MM.1S (cell line): Measurements from ENCODE around the gene HOXB7.

Source experiments
- DNase-seq: peaks from one replicate; pipeline ENCODE4 v3.0.0-alpha.2; 2015
- H2AFZ ChIP-seq: fragments of 300-600 bp; sonication (generic); 2 replicates; pipeline ENCODE4 v1.6.0; 2016; ENCODE audit warnings: antibody characterized with exemption, low read length
- H3F3A ChIP-seq: fragments of 300-600 bp; sonication (generic); 2 replicates; pipeline ENCODE4 v1.6.1; 2016; ENCODE audit warnings: mild to moderate bottlenecking, antibody characterized with exemption, low read length, moderate library complexity, mixed read lengths; ENCODE audit not compliant: insufficient read depth
- H3K27ac ChIP-seq: fragments of 300-600 bp; sonication (generic); 2 replicates; pipeline ENCODE4 v1.5.1; 2016; ENCODE audit warnings: mild to moderate bottlenecking, low read length
- H3K27me3 ChIP-seq: fragments of 300-600 bp; sonication (generic); replicated peaks from 2 replicates; pipeline ENCODE4 v1.6.0; 2016; ENCODE audit warnings: low read length; ENCODE audit not compliant: insufficient read depth
- H3K36me3 ChIP-seq: fragments of 300-600 bp; sonication (generic); replicated peaks from 2 replicates; pipeline ENCODE4 v1.6.1; 2016; ENCODE audit warnings: mild to moderate bottlenecking, low read length, mixed read lengths; ENCODE audit not compliant: insufficient read depth
- H3K4me1 ChIP-seq: fragments of 300-600 bp; sonication (generic); 2 replicates; pipeline ENCODE4 v1.6.1; 2016; ENCODE audit warnings: low read length, mixed read lengths
- H3K4me2 ChIP-seq: fragments of 300-600 bp; sonication (generic); 2 replicates; pipeline ENCODE4 v1.6.0; 2016; ENCODE audit warnings: low read depth, low read length
- H3K4me3 ChIP-seq: fragments of 300-600 bp; sonication (generic); 2 replicates; pipeline ENCODE4 v1.5.1; 2016; ENCODE audit warnings: low read length, mixed read lengths
- H3K79me2 ChIP-seq: fragments of 300-600 bp; sonication (generic); 2 replicates; pipeline ENCODE4 v1.6.1; 2016; ENCODE audit warnings: mixed run types, low read length, mixed read lengths
- H3K9ac ChIP-seq: fragments of 300-600 bp; sonication (generic); 2 replicates; pipeline ENCODE4 v1.6.1; 2016; ENCODE audit warnings: low read length, mixed read lengths
- H3K9me2 ChIP-seq: fragments of 300-600 bp; sonication (generic); replicated peaks from 2 replicates; pipeline ENCODE4 v1.6.1; 2016; ENCODE audit warnings: mild to moderate bottlenecking, low read length, mixed read lengths; ENCODE audit not compliant: insufficient read depth
- H3K9me3 ChIP-seq: fragments of 300-600 bp; sonication (generic); replicated peaks from 2 replicates; pipeline ENCODE4 v1.6.1; 2016; ENCODE audit warnings: mild to moderate bottlenecking, low read length, mixed read lengths; ENCODE audit not compliant: insufficient read depth
- H4K20me1 ChIP-seq: fragments of 300-600 bp; sonication (generic); 2 replicates; pipeline ENCODE4 v1.6.1; 2016; ENCODE audit warnings: mild to moderate bottlenecking, low read length, moderate library complexity, mixed read lengths; ENCODE audit not compliant: insufficient read depth
- EZH2 ChIP-seq: fragments of 300-600 bp; sonication (generic); optimal IDR thresholded peaks from 2 replicates; pipeline ENCODE3; 2017; ENCODE audit warnings: low read depth, mild to moderate bottlenecking, antibody characterized with exemption, low read length, mixed read lengths
- EZH2phosphoT487 ChIP-seq: fragments of 300-600 bp; sonication (generic); IDR thresholded peaks from 2 replicates; pipeline ENCODE4 v1.6.1; 2018; ENCODE audit warnings: antibody characterized with exemption, low read length
- TF ChIP-seq, protein P1 (sequence below): fragments of 300-600 bp; sonication (generic); IDR thresholded peaks from 2 replicates; pipeline ENCODE4 v1.5.1; 2016; ENCODE audit warnings: antibody characterized with exemption, low read length, mixed read lengths

The HOXB7 gene

DNA sequence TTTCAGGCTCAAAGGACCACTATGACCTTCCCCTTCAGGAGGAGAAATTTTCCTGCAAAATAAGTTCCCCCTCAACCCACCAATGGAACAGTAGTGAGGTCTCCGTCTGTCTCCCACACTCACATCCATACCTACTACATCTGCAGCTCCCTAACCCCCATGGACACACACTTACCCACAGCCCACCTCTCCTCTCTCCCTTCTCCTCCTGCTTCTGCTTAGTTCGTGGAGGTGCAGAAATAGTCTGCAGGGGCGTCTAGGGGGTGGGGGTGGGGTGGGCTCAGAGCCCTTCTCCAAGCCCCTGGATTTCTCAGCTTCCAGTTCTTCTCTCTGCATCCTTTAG lies 41.6 kb downstream of the HOXB7 start:
- H3K9me2 ChIP-seq, result no peaks in the 10 kb centered on the region
- no peaks in the 10 kb centered on the region for H3K9me3 ChIP-seq
- H3K27me3 ChIP-seq, result no peaks in the 10 kb centered on the region
- DNase-seq, result no peak
- H3F3A ChIP-seq, result no peaks in the 10 kb centered on the region
- H3K4me3 ChIP-seq, result no peak overlapping the region
- no peak overlapping the region for H2AFZ ChIP-seq
- no peaks in the 10 kb centered on the region for H3K36me3 ChIP-seq
- no peak overlapping the region for H3K4me2 ChIP-seq
- no peaks in the 10 kb centered on the region for H4K20me1 ChIP-seq
- TF ChIP-seq, protein P1, sequence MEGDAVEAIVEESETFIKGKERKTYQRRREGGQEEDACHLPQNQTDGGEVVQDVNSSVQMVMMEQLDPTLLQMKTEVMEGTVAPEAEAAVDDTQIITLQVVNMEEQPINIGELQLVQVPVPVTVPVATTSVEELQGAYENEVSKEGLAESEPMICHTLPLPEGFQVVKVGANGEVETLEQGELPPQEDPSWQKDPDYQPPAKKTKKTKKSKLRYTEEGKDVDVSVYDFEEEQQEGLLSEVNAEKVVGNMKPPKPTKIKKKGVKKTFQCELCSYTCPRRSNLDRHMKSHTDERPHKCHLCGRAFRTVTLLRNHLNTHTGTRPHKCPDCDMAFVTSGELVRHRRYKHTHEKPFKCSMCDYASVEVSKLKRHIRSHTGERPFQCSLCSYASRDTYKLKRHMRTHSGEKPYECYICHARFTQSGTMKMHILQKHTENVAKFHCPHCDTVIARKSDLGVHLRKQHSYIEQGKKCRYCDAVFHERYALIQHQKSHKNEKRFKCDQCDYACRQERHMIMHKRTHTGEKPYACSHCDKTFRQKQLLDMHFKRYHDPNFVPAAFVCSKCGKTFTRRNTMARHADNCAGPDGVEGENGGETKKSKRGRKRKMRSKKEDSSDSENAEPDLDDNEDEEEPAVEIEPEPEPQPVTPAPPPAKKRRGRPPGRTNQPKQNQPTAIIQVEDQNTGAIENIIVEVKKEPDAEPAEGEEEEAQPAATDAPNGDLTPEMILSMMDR, result no peak
- TF ChIP-seq EZH2phosphoT487 (no peak), EZH2 (no peak)
- H3K79me2 ChIP-seq, result 0 out of 2 replicates have a peak, but pooled peaks cover 3% of the 10 kb centered on the region
- H3K27ac ChIP-seq, result no peak overlapping the region
- no peak overlapping the region for H3K9ac ChIP-seq
- no peaks in the 10 kb centered on the region for H3K4me1 ChIP-seq

DNA sequence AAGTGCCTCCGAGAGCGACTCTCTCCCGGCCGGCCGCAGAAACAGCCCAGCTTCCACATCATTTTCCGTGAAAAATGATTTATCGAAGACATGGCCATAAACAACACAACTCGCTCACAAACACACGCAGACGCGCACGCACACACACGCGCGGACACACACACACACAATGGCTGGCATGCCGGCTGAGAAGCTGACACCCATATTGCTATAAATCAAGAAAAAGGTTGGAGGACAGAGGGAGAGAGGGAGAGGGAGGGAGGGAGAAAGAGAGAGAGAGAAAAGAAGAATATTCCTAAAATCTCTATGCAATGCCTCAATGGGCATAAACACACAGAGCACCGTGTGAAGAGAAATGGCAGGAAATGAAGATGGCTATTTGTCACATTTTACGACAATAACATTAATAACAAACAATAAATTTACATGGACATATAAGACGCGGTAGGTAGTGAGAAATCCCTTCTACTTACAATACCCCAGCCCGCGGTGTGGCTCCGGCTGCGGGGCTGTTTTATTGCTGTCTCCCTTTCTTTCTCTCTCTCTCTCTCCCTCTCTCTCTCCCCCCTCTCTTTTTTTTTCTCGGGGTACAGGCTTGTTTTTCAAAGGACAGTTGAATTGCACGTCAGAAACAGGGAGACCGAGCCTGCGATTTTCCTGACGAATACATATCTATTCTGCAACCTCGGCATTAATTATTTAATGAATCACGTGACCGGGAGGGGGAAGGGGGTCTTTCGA lies 42.1 kb downstream of the HOXB7 start:
- H2AFZ ChIP-seq, result no peak overlapping the region
- H3K36me3 ChIP-seq, result no peaks in the 10 kb centered on the region
- no peaks in the 10 kb centered on the region for H3K9me3 ChIP-seq
- no peaks in the 10 kb centered on the region for H3K9me2 ChIP-seq
- DNase-seq, result no peak
- TF ChIP-seq EZH2phosphoT487, result no peak
- no peak for TF ChIP-seq EZH2
- TF ChIP-seq, protein P1, result no peak
- H3K4me3 ChIP-seq, result no peak overlapping the region
- H3K27me3 ChIP-seq, result no peaks in the 10 kb centered on the region
- H3F3A ChIP-seq, result no peaks in the 10 kb centered on the region
- no peaks in the 10 kb centered on the region for H3K4me1 ChIP-seq
- no peak overlapping the region for H3K27ac ChIP-seq
- H3K9ac ChIP-seq, result no peak overlapping the region
- H3K79me2 ChIP-seq, result 0 out of 2 replicates have a peak, but pooled peaks cover 3% of the 10 kb centered on the region
- H3K4me2 ChIP-seq, result no peak overlapping the region
- no peaks in the 10 kb centered on the region for H4K20me1 ChIP-seq

DNA sequence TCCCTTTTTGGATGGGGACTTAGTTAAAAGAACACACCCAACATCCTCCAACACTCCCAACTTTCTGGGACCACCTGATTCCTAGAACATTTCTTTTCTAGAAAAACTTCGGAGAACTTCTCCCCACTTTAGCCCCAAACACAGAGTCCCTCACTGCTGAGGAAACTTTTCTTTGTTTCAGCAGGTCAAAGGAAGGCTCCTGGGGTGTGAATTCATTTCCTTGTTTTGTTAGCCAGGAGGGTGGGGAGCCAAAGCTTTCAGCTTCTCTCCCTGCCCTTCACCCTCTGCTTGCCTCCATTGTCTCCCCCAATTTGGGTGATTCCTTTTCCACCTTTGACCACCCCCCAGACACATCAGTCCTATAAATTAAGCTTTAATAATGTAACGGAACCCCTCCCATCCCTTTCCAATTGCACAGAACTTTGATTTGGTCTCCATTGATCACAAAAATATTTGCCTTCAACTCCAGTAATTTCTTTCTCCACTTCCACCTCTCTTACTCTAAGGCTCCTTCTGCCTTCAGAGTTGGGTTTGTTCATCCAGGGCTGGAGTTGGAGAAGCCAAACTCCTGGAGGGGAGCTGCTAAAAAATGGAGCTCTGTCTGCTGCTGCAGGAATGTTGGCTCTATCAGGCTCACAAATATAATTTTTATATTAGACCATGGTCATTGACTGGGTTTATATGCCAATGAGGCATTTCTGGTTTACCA lies 43.0 kb downstream of the HOXB7 start:
- H3K27ac ChIP-seq, result no peak overlapping the region
- H3F3A ChIP-seq, result no peaks in the 10 kb centered on the region
- no peak overlapping the region for H3K4me3 ChIP-seq
- no peak for DNase-seq
- H3K4me1 ChIP-seq, result no peaks in the 10 kb centered on the region
- no peaks in the 10 kb centered on the region for H3K9me2 ChIP-seq
- H2AFZ ChIP-seq, result no peak overlapping the region
- H3K9me3 ChIP-seq, result no peaks in the 10 kb centered on the region
- 0 out of 2 replicates have a peak, but pooled peaks cover 3% of the 10 kb centered on the region for H3K79me2 ChIP-seq
- no peak overlapping the region for H3K4me2 ChIP-seq
- no peaks in the 10 kb centered on the region for H3K27me3 ChIP-seq
- no peaks in the 10 kb centered on the region for H3K36me3 ChIP-seq
- no peak overlapping the region for H3K9ac ChIP-seq
- no peak for TF ChIP-seq EZH2
- TF ChIP-seq EZH2phosphoT487, result no peak
- TF ChIP-seq, protein P1, result no peak
- H4K20me1 ChIP-seq, result no peaks in the 10 kb centered on the region
